Muscle layer of duodenum (tissue), 2 donors: ENCODE results near the gene GADL1.

Source experiments
- H3K27ac ChIP-seq: one replicate; pipeline ENCODE4 v1.7.0; 2013; ENCODE audit warnings: mild to moderate bottlenecking, low read length
- H3K27me3 ChIP-seq: one replicate; pipeline ENCODE4 v1.7.0; 2013; ENCODE audit warnings: low read depth, mild to moderate bottlenecking, control low read depth, low read length
- H3K36me3 ChIP-seq, 2 donors: one replicate each; pipeline ENCODE4 v1.7.0; 2013; ENCODE audit warnings: low read length in 2 of 2, control low read depth in 1 of 2, mild to moderate bottlenecking in 1 of 2; ENCODE audit not compliant: insufficient read depth in 2 of 2, control insufficient read depth in 1 of 2
- H3K4me1 ChIP-seq, 2 donors: one replicate each; pipeline ENCODE4 v1.7.0; 2013; ENCODE audit warnings: low read length in 2 of 2, mild to moderate bottlenecking in 2 of 2, control low read depth in 1 of 2, moderate library complexity in 1 of 2; ENCODE audit not compliant: insufficient read depth in 2 of 2, control insufficient read depth in 1 of 2
- H3K4me3 ChIP-seq, 2 donors: one replicate each; pipeline ENCODE4 v1.7.0; 2013; ENCODE audit warnings: low read length in 2 of 2, low read depth in 1 of 2, mild to moderate bottlenecking in 1 of 2
- H3K9me3 ChIP-seq, 2 donors: one replicate each; pipeline ENCODE4 v1.7.0; 2013; ENCODE audit warnings: low read length in 2 of 2, control low read depth in 1 of 2, mild to moderate bottlenecking in 1 of 2; ENCODE audit not compliant: control insufficient read depth in 1 of 2
- donor health status: healthy.

Gene GADL1

GRCh38 chr3:30682434-30683155, 211.9 kb downstream of the GADL1 start:
- peak overlapping the region; percentile 58 for H3K27ac ChIP-seq
- peaks cover 31 to 78% of the 10 kb centered on the region in 2 donors for H3K4me1 ChIP-seq
- H3K9me3 ChIP-seq, result no peaks in the 10 kb centered on the region
- H3K4me3 ChIP-seq, result no peak overlapping the region
- peaks cover 8 to 28% of the 10 kb centered on the region in 2 donors for H3K36me3 ChIP-seq
- no peaks in the 10 kb centered on the region for H3K27me3 ChIP-seq

DNA sequence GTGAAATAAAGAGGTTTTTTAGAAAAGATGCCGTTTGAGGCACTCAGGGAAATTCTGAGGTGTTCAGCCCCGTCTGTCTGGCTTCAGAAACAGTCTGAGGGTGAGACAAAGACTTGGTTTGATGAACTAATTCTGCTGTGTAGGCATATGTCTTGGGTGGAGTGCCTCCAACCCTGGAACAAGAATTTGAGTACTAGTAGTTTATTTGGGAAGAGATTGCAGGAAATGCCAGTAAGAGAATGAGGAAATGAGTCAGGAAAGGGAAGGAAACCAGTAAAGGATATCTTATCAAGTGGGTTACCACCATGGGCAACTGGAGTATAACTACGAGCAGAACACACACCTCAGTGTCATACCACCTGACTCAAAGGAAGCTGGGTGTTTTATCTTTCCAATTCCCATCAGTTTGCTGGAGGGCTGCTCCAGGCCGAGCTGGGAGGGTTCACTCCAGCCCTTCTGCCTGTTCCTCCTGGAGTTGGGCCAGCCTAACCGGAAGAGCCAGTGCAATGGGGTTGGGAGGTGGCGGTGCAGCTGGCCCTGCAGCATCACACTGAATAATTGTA, 212.7 kb downstream of the GADL1 start:
- Histone ChIP-seq H3K27ac (peak overlapping the region; percentile 58), H3K27me3 (no peaks in the 10 kb centered on the region), H3K4me3 (no peak overlapping the region), H3K9me3 (no peaks in the 10 kb centered on the region), H3K36me3 (peaks cover 8 to 36% of the 10 kb centered on the region in 2 donors), H3K4me1 (peaks cover 31 to 84% of the 10 kb centered on the region in 2 donors)

- no peaks in the 10 kb centered on the region for H3K27me3 ChIP-seq
- no peaks in the 10 kb centered on the region for H3K9me3 ChIP-seq
- H3K36me3 ChIP-seq, result peaks cover 12 to 43% of the 10 kb centered on the region in 2 donors
- peak overlapping the region in 1 of 2 donors; percentile 18 for H3K4me3 ChIP-seq
- H3K4me1 ChIP-seq, result peaks cover 31 to 81% of the 10 kb centered on the region in 2 donors
- H3K27ac ChIP-seq, result peak overlapping the region; percentile 58
These were observed 213.4 kb downstream of the GADL1 start for GRCh38 chr3:30680789-30681648.

- Histone ChIP-seq H3K4me3 (no peak overlapping the region), H3K27ac (no peak overlapping the region)
These were observed 215.4 kb downstream of the GADL1 start for GRCh38 chr3:30679045-30679444.

DNA sequence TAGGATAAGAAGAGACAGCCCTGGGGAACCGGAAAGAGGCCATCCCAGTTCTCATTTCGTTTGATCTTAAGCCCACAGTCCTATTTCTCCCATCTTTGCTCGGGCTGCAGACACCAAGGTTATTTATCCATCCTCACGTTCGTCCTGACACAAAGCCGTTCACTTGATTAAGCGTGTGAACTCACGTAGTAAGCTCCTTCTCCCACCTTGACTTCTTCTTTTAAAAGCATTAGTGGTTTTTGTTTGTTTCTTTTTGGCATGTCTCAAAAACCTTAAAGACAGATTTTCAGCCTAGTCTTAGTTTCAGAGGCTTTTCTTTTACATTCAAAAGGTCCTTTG, 217.1 kb downstream of the GADL1 start:
- Histone ChIP-seq H3K27ac (no peak overlapping the region), H3K9me3 (no peaks in the 10 kb centered on the region), H3K4me1 (peaks cover 5 to 68% of the 10 kb centered on the region in 2 donors), H3K4me3 (no peak overlapping the region), H3K36me3 (peaks cover 37 to 58% of the 10 kb centered on the region in 2 donors), H3K27me3 (no peaks in the 10 kb centered on the region)

More at GRCh38 chr3:30679045-30679444, 215.4 kb downstream of the GADL1 start:
- no peaks in the 10 kb centered on the region for H3K27me3 ChIP-seq
- H3K36me3 ChIP-seq, result peaks cover 28 to 60% of the 10 kb centered on the region in 2 donors
- peaks cover 20 to 69% of the 10 kb centered on the region in 2 donors for H3K4me1 ChIP-seq
- no peaks in the 10 kb centered on the region for H3K9me3 ChIP-seq

GRCh38 chr3:30676424-30677346, 217.8 kb downstream of the GADL1 start:
- Histone ChIP-seq H3K9me3 (no peaks in the 10 kb centered on the region), H3K27me3 (no peaks in the 10 kb centered on the region), H3K36me3 (peaks cover 44 to 64% of the 10 kb centered on the region in 2 donors), H3K27ac (no peak overlapping the region), H3K4me3 (no peak overlapping the region), H3K4me1 (peaks cover 0 to 62% of the 10 kb centered on the region in 2 donors)
